GM12865 (cell line): ENCODE data around the gene ZNF740.
A peak's percentile ranks its signal among the peaks of the same experiment; 100 is the strongest.

Experiments used
- DNase-seq: peaks from one replicate; pipeline ENCODE4 v3.0.0; 2010; ENCODE audit warnings: low read depth
- H3K4me3 ChIP-seq: 2 replicates; pipeline ENCODE4 v1.5.1; 2011; ENCODE audit warnings: mild to moderate bottlenecking, low read depth, low read length, control low read depth
- TF ChIP-seq, protein P1 (sequence below): IDR thresholded peaks from 2 replicates; pipeline ENCODE4 v1.5.1; 2011; ENCODE audit warnings: low read length, control low read depth, low read depth, inconsistent platforms; ENCODE audit not compliant: insufficient read depth; ENCODE audit errors: missing control alignments

Gene ZNF740

DNA sequence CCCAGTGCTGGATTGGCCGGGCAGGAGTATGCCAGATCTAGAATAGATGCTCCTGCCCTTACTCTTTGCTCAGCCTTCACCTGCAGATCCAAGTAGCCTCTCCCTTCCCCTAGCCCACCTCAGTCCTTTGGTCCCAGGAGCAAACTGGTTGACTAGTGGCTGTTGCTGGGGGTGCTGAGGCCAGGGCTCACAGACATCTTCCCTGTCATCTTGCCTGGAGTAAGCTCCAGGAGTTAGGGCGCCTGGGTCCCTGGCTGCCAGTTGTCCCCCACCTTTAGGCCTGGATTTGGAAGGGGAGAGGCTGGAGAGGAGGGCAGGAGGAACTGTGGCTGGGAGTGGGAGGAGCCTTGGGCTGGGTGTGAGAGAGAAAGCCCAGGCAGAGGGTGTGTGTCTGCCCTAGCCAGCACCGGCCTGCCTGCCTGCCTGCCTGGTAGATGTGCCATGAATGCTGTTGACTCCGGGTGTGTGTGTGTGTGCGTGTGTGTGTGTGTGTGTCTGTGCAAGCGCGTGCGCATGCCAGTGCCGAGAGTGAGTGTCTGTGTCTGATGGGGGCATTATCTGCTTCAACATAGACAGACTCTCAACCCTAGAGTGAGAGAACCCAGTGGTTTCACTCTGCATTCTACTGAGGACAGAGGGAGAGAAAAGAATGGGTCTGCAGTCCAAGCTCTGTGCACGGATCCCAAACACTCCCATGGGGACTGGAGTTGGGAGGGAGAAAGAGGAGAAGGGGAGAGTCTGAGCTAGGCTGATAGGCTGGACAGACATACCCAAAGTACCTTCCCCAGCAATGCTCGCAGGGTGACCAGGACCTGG, 52.3 kb downstream of the ZNF740 start:
- no peak for DNase-seq
- TF ChIP-seq, protein P1, sequence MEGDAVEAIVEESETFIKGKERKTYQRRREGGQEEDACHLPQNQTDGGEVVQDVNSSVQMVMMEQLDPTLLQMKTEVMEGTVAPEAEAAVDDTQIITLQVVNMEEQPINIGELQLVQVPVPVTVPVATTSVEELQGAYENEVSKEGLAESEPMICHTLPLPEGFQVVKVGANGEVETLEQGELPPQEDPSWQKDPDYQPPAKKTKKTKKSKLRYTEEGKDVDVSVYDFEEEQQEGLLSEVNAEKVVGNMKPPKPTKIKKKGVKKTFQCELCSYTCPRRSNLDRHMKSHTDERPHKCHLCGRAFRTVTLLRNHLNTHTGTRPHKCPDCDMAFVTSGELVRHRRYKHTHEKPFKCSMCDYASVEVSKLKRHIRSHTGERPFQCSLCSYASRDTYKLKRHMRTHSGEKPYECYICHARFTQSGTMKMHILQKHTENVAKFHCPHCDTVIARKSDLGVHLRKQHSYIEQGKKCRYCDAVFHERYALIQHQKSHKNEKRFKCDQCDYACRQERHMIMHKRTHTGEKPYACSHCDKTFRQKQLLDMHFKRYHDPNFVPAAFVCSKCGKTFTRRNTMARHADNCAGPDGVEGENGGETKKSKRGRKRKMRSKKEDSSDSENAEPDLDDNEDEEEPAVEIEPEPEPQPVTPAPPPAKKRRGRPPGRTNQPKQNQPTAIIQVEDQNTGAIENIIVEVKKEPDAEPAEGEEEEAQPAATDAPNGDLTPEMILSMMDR: no peak
- H3K4me3 ChIP-seq: peak overlapping the region; percentile 37; the same call in 1 of the 2 replicates

DNA sequence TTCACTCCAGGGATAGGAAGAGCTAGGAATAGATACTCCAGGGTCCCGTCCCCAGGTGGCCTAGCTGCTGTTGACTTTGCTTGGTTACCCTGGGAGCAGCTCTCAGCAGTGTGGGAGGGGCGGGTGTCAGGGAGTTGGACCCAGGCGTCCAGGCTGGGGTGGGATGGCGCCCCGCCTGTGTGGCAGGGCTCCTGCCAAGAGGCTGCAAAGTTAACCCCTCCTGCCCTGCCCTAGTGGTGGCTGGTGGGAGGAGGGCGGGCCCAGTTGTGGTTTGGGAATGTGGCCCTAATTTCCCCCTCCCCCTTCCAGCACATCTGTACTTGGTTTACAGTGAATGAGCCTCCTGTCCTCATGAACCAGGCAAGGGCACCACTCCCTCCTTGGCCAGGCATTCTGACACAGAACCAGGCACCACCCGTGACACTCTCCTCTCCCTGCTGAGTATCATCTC, 53.2 kb downstream of the ZNF740 start:
- TF ChIP-seq, protein P1: no peak
- no peak overlapping the region for H3K4me3 ChIP-seq
- no peak for DNase-seq

DNA sequence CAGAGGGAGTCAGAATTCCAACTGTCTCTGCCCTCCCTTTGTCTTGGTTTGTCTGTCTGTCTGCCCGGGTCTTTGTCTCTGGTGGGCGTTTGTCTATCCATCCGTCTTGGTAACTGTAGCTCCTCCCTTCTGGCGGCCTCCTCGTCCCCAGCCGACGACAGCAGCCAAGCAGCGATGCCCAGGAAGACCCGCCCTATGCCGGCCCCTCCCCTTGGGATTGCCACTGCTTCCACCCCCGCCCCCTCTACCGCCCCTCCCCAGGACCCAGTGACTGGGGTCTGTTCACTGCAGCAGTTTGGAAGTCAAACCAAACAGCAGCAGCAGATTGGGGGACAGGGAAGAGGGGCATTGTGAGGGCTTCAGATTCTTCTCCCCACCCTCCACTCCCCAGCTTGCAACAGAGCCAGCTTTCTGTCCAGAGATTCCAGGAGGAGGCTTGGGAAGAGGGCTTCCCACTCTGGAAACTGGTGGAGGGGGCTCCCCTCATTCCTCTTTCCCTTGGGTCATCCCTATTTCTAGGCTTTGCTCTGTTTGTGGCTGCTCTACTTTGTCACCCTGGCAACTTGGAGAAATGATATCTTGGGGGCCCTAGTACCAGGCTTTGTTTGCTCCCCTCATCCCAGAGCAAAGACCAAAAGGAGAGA, 53.9 kb downstream of the ZNF740 start:
- TF ChIP-seq, protein P1: no peak
- no peak for DNase-seq
- no peak overlapping the region for H3K4me3 ChIP-seq

DNA sequence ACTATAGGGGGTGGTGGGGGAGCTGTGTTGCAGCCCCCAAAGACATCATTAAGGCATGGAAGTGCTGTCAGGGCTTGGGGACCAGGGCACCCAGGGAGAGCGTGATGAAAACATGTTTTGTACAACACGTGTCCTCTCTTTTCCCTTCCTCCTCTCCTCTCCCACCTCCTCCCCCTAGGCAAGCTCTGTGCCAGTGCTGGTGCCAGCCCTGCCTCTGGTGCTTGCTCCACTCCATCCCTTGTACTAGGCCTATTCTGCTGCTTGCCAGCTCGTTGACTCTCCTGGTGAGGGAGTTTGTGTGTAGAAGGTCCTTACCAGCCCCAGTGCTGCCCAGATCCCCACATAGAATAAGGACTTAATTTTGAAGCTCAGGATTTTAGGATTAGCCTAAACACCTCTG, 54.6 kb downstream of the ZNF740 start:
- DNase-seq: no peak
- H3K4me3 ChIP-seq: no peak overlapping the region
- TF ChIP-seq, protein P1: no peak

DNA sequence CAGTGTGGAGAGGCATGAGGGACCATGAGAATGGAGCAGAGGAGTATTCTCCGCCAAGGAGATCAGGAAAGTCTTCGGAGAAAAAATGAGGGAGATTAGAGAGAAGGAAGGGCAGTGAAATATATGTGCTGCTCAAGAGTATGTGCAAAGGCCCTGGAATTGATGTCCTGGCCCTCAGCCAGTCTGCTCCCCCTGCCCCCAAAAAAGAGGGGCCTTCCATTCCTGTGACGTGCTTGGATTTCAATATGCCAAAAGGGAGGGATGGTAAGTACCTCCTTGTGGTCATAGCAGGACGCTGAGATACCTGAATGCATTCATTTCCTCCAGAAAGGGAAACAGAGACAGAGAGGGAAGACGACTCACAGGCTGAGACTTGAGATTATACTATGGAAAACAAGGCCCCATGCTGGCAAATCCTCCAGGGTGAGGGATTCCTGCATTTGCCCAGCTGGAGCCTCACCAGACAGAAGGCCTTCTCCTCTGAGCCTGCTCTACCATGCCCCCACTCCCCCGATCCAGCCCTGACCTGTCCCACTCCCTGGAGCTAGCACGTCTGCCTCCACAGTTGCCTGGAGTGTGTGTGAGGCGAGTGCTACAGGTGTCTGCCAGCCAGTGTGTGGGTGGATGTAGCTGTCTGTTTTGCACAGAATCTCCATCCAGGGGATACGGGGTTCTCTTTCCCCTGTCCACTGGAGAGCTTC, 55.4 kb downstream of the ZNF740 start:
- no peak overlapping the region for H3K4me3 ChIP-seq
- DNase-seq: no peak
- TF ChIP-seq, protein P1: no peak

DNA sequence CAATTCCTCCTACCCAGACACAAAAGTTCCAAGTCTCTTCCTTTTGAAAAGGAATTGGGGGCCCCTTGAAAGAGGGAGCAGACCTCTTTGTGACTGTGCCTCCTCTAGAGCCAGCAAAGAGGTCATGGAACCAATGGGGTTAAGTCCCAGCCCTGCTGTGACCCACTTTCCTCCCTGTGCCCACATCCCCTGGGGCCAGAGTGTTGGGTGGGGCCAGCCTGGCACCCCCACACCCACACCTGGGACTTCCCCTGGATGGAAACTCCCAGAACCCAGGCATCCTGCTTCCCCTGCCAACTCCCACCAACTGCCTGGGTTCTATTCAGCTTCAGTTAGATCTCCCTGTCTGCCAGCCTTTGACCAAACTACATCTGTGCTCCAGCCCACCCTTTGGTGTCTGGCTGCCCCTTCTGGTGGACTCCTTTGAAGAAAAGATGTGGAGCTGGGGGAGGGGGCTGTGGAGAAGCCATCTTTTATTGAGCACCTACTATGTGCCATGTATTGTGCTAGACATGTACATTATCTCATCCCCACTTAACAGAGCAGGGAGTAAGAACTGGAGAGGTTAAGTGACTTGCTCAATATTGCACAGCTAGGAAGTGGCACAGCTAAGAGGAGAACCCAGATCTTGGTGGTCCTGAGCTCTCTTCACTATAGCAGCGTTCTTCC, 56.1 kb downstream of the ZNF740 start:
- DNase-seq: peak; percentile 35
- TF ChIP-seq, protein P1: no peak
- no peak overlapping the region for H3K4me3 ChIP-seq
